ENCODE results near the gene DDC. TPM values are rescaled to one million over a fixed set of nuclear protein-coding genes. Genes with fewer than 3 reads are reported as not detected.

Gene DDC
- total RNA-seq, 4 donors from 2014 or later: not detected

DNA sequence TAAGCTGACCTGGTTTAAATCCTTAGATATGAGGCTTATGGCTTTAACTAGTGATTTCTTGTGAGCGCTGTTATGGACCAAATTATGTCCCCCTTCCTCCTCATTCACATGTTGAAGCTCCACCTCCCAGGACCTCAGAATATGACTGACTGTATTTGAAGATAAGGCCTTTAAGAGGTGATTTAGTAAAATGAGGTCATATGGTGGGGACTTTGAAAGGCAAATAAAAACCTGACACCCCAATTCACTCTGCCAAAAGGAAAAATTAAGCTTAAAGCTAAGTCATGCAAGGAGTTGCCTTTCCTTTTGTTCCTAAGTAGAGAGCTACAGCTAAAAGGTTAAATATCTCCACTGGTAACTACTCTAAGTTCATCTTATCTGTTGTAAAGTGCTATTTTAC lies 78.7 kb downstream of the DDC start:
- H3K4me1 ChIP-seq: no peaks in the 10 kb centered on the region
- H3K9me3 ChIP-seq: no peaks in the 10 kb centered on the region
- intact Hi-C loops (cut with DNase I): no loop called here
- no peak overlapping the region for H3K27ac ChIP-seq (replicated peaks in 1 of 4)
- no peak overlapping the region for H3K4me3 ChIP-seq
- 100% methylated on average over 1 of the region's 1 CpG for WGBS
- DNase-seq (ENCODE audit: extremely low spot score): no peak
- no peaks in the 10 kb centered on the region for H3K27me3 ChIP-seq
- H3K36me3 ChIP-seq: no peaks in the 10 kb centered on the region
- TF ChIP-seq POLR2AphosphoS5 (IDR thresholded peaks at IDR 0.05): no peak
- TF ChIP-seq POLR2A (IDR thresholded peaks at IDR 0.05; ENCODE audit: low read depth): no peak
- TF ChIP-seq, protein P1, sequence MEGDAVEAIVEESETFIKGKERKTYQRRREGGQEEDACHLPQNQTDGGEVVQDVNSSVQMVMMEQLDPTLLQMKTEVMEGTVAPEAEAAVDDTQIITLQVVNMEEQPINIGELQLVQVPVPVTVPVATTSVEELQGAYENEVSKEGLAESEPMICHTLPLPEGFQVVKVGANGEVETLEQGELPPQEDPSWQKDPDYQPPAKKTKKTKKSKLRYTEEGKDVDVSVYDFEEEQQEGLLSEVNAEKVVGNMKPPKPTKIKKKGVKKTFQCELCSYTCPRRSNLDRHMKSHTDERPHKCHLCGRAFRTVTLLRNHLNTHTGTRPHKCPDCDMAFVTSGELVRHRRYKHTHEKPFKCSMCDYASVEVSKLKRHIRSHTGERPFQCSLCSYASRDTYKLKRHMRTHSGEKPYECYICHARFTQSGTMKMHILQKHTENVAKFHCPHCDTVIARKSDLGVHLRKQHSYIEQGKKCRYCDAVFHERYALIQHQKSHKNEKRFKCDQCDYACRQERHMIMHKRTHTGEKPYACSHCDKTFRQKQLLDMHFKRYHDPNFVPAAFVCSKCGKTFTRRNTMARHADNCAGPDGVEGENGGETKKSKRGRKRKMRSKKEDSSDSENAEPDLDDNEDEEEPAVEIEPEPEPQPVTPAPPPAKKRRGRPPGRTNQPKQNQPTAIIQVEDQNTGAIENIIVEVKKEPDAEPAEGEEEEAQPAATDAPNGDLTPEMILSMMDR (IDR thresholded peaks at IDR 0.05): no peak
- TF ChIP-seq EP300 (IDR thresholded peaks at IDR 0.05): no peak

DNA sequence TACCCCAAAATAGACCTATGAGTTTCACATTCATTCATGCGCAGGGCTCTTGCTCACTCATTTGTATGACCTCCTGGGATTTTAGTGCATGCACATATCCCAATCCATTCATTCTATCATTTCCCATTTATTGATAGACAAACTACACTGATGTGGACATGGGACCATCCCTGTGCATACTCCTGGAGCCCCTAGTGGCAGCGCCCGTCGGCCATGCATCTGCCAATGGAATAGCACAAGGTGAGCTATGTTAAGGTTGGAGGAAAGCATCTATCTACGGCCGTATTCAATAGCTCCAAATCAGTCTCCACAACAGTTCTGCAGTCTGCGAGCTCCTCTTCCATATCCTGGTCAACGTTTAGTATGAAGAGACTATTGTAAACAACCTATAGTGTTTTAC lies 83.3 kb downstream of the DDC start:
- TF ChIP-seq POLR2AphosphoS5 (IDR thresholded peaks at IDR 0.05) (no peak), EP300 (IDR thresholded peaks at IDR 0.05) (no peak), POLR2A (IDR thresholded peaks at IDR 0.05; ENCODE audit: low read depth) (no peak)
- TF ChIP-seq, protein P1 (IDR thresholded peaks at IDR 0.05): no peak
- intact Hi-C loops (cut with DNase I): no loop called here
- H3K36me3 ChIP-seq: no peaks in the 10 kb centered on the region
- peak; percentile 84 for DNase-seq (ENCODE audit: extremely low spot score)
- no peaks in the 10 kb centered on the region for H3K9me3 ChIP-seq
- H3K27me3 ChIP-seq: no peaks in the 10 kb centered on the region
- H3K4me3 ChIP-seq: no peak overlapping the region
- WGBS: 89% methylated on average over 8 of the region's 8 CpGs
- H3K4me1 ChIP-seq: no peaks in the 10 kb centered on the region
- no peak overlapping the region for H3K27ac ChIP-seq (replicated peaks in 1 of 4)

DNA sequence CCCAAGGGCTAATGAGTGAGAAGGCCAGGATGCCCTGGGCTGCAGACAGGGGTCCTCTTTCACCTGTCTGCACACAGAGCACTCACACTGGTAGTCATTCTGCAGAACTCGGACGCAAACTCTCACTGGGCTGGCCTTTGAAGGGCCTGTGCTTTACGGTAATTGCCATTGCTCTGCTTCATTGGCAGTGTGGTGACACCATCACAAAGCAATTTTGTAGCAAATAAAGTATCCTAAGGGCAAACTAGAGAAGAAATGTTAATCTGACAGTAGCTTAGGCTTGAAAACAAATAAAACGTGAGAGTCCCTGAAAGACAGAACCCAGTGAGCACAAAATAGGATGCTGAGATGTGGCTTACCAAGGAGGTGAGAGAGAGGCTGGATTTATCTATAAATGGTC lies 84.4 kb downstream of the DDC start:
- peak; percentile 47 for DNase-seq (ENCODE audit: extremely low spot score)
- TF ChIP-seq, protein P1 (IDR thresholded peaks at IDR 0.05): no peak
- no peak for TF ChIP-seq EP300 (IDR thresholded peaks at IDR 0.05)
- no peak for TF ChIP-seq POLR2AphosphoS5 (IDR thresholded peaks at IDR 0.05)
- no peak for TF ChIP-seq POLR2A (IDR thresholded peaks at IDR 0.05; ENCODE audit: low read depth)
- H3K27ac ChIP-seq (replicated peaks in 1 of 4): no peak overlapping the region
- intact Hi-C loops (cut with DNase I): no loop called here
- 91% methylated on average over 4 of the region's 4 CpGs for WGBS
- no peak overlapping the region for H3K4me3 ChIP-seq
- H3K36me3 ChIP-seq: no peaks in the 10 kb centered on the region
- H3K9me3 ChIP-seq: no peaks in the 10 kb centered on the region
- peaks cover 0 to 4% (median 0%) of the 10 kb centered on the region in 4 donors for H3K27me3 ChIP-seq
- no peaks in the 10 kb centered on the region for H3K4me1 ChIP-seq

DNA sequence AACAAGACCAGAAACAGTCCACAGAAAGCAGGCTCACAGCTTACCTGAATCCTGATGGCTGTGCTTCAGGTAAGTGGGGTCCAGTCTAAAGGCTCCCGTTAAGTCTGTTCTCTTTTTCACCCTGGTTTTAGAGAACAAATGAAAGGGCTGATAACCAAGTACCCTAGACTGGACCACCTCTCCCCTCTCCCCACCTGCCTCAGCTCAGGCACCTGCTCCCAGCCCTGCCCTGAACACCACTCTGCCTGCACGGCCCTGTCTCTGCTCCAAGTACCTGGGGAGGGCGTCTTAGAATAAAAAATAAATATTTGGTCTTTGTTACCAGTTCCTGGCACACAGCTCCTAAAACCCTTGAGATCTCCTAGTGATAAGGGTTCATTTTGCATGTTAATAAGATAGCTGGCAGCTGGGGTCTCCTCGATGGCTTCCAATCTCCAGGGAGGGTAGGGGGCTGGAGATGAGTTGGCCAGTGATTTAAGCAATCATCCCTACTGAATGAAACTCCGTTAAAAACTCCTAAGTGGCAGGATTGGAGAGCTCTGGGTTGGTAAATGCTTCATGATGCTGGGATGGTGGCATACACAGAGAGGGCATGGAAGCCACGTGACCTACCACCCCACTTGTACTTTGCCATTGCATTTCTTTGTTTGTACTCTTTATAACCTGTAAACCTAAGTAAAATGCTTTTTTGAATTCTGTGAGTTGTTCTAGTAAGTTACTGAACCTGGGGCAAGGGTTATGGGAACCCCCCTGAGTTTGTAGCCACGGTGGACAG lies 85.3 kb downstream of the DDC start:
- Histone ChIP-seq H3K9me3 (no peaks in the 10 kb centered on the region), H3K27me3 (peaks cover 0 to 4% (median 0%) of the 10 kb centered on the region in 4 donors), H3K4me3 (no peak overlapping the region), H3K4me1 (no peaks in the 10 kb centered on the region), H3K27ac (replicated peaks in 1 of 4) (no peak overlapping the region), H3K36me3 (no peaks in the 10 kb centered on the region)
- peak; percentile 60 for DNase-seq (ENCODE audit: extremely low spot score)
- intact Hi-C loops (cut with DNase I): loop anchor here (10.0 kb wide), 2 partner anchors 55 to 125 kb away; no protein-coding TSS in a partner anchor
- WGBS: 79% methylated on average over 7 of the region's 7 CpGs
- TF ChIP-seq, protein P1 (IDR thresholded peaks at IDR 0.05): no peak
- no peak for TF ChIP-seq POLR2A (IDR thresholded peaks at IDR 0.05; ENCODE audit: low read depth)
- no peak for TF ChIP-seq EP300 (IDR thresholded peaks at IDR 0.05)
- no peak for TF ChIP-seq POLR2AphosphoS5 (IDR thresholded peaks at IDR 0.05)

Data from esophagus muscularis mucosa (tissue), 4 donors.